ENCODE measurements around the gene CCP110. TPM values are rescaled to one million over a fixed set of nuclear protein-coding genes. Genes with fewer than 3 reads are reported as not detected.
A peak's percentile ranks its signal among the peaks of the same experiment; 100 is the strongest.

CCP110 gene
- total and polyA plus RNA-seq, 2 of the 13 experiments (the other 11 are each of a cell fraction or from before 2014, with no cell fraction given) = 10.0 to 11.1 TPM

DNA sequence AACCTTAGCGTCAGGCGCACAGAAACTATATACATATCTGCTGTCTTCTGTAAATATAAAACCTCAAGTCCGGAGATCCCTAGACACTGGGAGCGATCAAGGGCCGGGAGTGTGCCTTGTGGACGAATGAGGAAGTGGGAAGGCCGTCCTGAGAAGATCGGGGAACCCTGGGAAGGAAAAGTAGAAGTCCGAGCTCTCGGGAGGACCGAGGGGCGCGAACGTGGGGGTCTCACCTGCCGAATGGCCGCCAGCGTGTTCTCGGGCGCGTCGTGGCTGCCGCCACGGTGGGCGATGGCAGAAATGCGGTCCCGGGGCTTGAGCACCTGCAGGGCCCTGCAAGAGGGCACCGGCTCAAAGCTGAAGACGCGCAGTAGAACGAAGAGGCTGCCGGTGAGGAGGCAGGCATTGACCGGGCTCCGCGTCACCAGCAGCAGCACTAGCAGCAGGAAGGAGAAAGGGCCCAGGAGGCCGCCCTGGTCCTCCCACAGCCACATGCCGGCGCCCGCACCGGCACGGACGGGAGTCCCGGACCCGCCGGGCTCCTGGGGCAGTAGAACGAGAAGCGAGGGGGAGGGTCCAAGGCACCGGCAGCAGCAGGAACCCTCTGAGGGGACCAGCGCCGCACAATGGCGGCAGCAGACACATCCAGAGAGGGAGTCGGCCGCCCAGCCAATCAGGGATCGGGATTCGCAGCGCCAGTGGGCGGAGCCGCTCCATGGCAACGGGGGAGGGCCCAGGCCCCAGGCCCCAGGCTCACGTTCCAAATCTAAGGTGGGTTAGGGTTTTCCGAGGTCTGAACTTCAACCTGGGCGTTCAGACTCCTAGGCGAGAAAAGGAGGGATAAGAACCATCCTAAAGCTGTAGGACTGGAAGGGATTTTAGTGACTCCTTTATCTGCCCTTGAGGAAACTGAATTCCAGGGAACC, 2.0 kb upstream of the CCP110 start, which contains the start of gene GDE1 (continued):
- TF ChIP-seq ZNF546 (CRISPR knock-in tag; conservative IDR thresholded peaks at IDR 0.05) = 0 out of 2 replicates have a peak, but pooled peaks have one; percentile 69
- 0 out of 2 replicates have a peak, but pooled peaks have one; percentile 10 for TF ChIP-seq NFE2L2 (IDR thresholded peaks at IDR 0.05; ENCODE audit: low read length)
- TF ChIP-seq ZSCAN25 (CRISPR knock-in tag; IDR thresholded peaks at IDR 0.05) = peak; percentile 71
- TF ChIP-seq REPIN1 (CRISPR knock-in tag; IDR thresholded peaks at IDR 0.05; ENCODE audit: borderline replicate concordance, low read depth) = peak; percentile 94; the same call in 1 of the 2 replicates
- peak; percentile 48; the same call in 1 of the 2 replicates for TF ChIP-seq ZSCAN29 (CRISPR knock-in tag; conservative IDR thresholded peaks at IDR 0.05)
- TF ChIP-seq TOE1 (CRISPR knock-in tag; IDR thresholded peaks at IDR 0.05) = no peak; the same call in 1 of the 2 replicates
- TF ChIP-seq NONO (IDR thresholded peaks at IDR 0.05) = no peak
- TF ChIP-seq NONO (CRISPR knock-in tag; conservative IDR thresholded peaks at IDR 0.05) = no peak; the same call in 1 of the 2 replicates
- peak; percentile 63 for TF ChIP-seq EED (CRISPR knock-in tag; IDR thresholded peaks at IDR 0.05)
- TF ChIP-seq ZBTB7B (CRISPR knock-in tag; IDR thresholded peaks at IDR 0.05) = peak; percentile 85; the same call in 1 of the 2 replicates
- TF ChIP-seq ZNF225 (CRISPR knock-in tag; IDR thresholded peaks at IDR 0.05) = no peak; the same call in 1 of the 2 replicates
- TF ChIP-seq DR1 (CRISPR knock-in tag; IDR thresholded peaks at IDR 0.05) = peak; percentile 39
- peak; percentile 45; the same call in 1 of the 2 replicates for TF ChIP-seq ZNF230 (CRISPR knock-in tag; IDR thresholded peaks at IDR 0.05)
- 0 out of 2 replicates have a peak, but pooled peaks have one; percentile 54 for TF ChIP-seq ZNF326 (CRISPR knock-in tag; IDR thresholded peaks at IDR 0.05; ENCODE audit: borderline replicate concordance)
- peak; percentile 90 for TF ChIP-seq ZFY (CRISPR knock-in tag; IDR thresholded peaks at IDR 0.05)
- TF ChIP-seq, protein P1, sequence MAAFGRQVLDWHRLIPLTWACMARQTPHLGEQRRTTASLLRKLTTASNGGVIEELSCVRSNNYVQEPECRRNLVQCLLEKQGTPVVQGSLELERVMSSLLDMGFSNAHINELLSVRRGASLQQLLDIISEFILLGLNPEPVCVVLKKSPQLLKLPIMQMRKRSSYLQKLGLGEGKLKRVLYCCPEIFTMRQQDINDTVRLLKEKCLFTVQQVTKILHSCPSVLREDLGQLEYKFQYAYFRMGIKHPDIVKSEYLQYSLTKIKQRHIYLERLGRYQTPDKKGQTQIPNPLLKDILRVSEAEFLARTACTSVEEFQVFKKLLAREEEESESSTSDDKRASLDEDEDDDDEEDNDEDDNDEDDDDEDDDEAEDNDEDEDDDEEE (CRISPR knock-in tag; IDR thresholded peaks at IDR 0.05) = peak; percentile 89
- 0 out of 2 replicates have a peak, but pooled peaks have one; percentile 15 for TF ChIP-seq ZNF510 (CRISPR knock-in tag; IDR thresholded peaks at IDR 0.05; ENCODE audit: low read depth)
- TF ChIP-seq ZNF615 (CRISPR knock-in tag; IDR thresholded peaks at IDR 0.05; ENCODE audit: borderline replicate concordance) = no peak
- TF ChIP-seq NFYC (CRISPR knock-in tag; IDR thresholded peaks at IDR 0.05) = peak; percentile 90
- TF ChIP-seq ZNF383 (CRISPR knock-in tag; IDR thresholded peaks at IDR 0.05; ENCODE audit: borderline replicate concordance) = no peak
- peak; percentile 90 for TF ChIP-seq ZNF335 (CRISPR knock-in tag; IDR thresholded peaks at IDR 0.05)
- peak; percentile 53; the same call in 1 of the 2 replicates for TF ChIP-seq CCDC6 (CRISPR knock-in tag; IDR thresholded peaks at IDR 0.05)
- no peak; the same call in 1 of the 2 replicates for TF ChIP-seq ZNF652 (CRISPR knock-in tag; IDR thresholded peaks at IDR 0.05; ENCODE audit: borderline replicate concordance, low read depth)
- peak; percentile 92 for TF ChIP-seq ARID2 (CRISPR knock-in tag; IDR thresholded peaks at IDR 0.05; ENCODE audit: borderline replicate concordance)
- TF ChIP-seq, protein P2, sequence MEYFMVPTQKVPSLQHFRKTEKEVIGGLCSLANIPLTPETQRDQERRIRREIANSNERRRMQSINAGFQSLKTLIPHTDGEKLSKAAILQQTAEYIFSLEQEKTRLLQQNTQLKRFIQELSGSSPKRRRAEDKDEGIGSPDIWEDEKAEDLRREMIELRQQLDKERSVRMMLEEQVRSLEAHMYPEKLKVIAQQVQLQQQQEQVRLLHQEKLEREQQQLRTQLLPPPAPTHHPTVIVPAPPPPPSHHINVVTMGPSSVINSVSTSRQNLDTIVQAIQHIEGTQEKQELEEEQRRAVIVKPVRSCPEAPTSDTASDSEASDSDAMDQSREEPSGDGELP (IDR thresholded peaks at IDR 0.05; ENCODE audit: borderline replicate concordance, low read depth) = 0 out of 2 replicates have a peak, but pooled peaks have one; percentile 7
- peak; percentile 71 for TF ChIP-seq MED13 (CRISPR knock-in tag; IDR thresholded peaks at IDR 0.05)
- no peak for TF ChIP-seq ZNF589 (CRISPR knock-in tag; conservative IDR thresholded peaks at IDR 0.05)
